GM12878 (cell line): ENCODE results near the gene DNMBP.

Experiments used
- EZH2 ChIP-seq: IDR thresholded peaks from 2 replicates; pipeline ENCODE4 v1.6.1; 2012; ENCODE audit warnings: low read depth, mild to moderate bottlenecking, control low read depth, inconsistent platforms, low read length, borderline replicate concordance; ENCODE audit not compliant: control insufficient read depth
- POLR2A ChIP-seq: IDR thresholded peaks from 2 replicates; pipeline ENCODE4 v1.6.1; 2011; ENCODE audit warnings: low read depth, mild to moderate bottlenecking, low read length

- TF ChIP-seq EZH2 (no peak), POLR2A (no peak)
Measured at GRCh38 chr10:99967961-99968360, 41.8 kb downstream of the DNMBP start.
